SH-SY5Y (cell line): ENCODE measurements around the gene RGS3.

Experiments
- GATA2 ChIP-seq: IDR thresholded peaks from 2 replicates; pipeline ENCODE4 v1.6.1; 2011; ENCODE audit warnings: mild to moderate bottlenecking, low read depth, low read length
- GATA3 ChIP-seq: IDR thresholded peaks from 2 replicates; pipeline ENCODE4 v1.6.1; 2011; ENCODE audit warnings: low read depth, mild to moderate bottlenecking, low read length, moderate library complexity

- TF ChIP-seq GATA3 (no peak), GATA2 (no peak)
Observed at GRCh38 chr9:113471143-113471542, 7.6 kb downstream of the RGS3 start.
